DMS114 treated with DMSO at 0.1 percent for 48 hours (cell line): ENCODE results near the gene PDLIM5.
"Not testable (repeated sequence)": the region's sequence is repeated elsewhere in the genome, so short reads cannot be mapped to it uniquely, and the experiment has no call there.

Experiments used
- DNase-seq: peaks from one replicate; lab custom pipeline; 2025; ENCODE audit not compliant: unreplicated experiment; lab: John Stamatoyannopoulos, UW

The PDLIM5 gene

GRCh38 chr4:94639298-94639697, 187.6 kb downstream of the PDLIM5 start:
- no peak for DNase-seq

- no peak for DNase-seq
Measured at GRCh38 chr4:94640151-94640550, 188.4 kb downstream of the PDLIM5 start.

GRCh38 chr4:94641702-94642560, 190.2 kb downstream of the PDLIM5 start:
- no peak for DNase-seq

- DNase-seq = no peak
Measured at GRCh38 chr4:94642561-94642866, 190.8 kb downstream of the PDLIM5 start.

- no peak for DNase-seq
Measured at GRCh38 chr4:94648699-94649098, 197.0 kb downstream of the PDLIM5 start.

GRCh38 chr4:94649381-94650133, 197.8 kb downstream of the PDLIM5 start:
- DNase-seq = no peak

GRCh38 chr4:94650134-94650495, 198.4 kb downstream of the PDLIM5 start:
- DNase-seq = no peak

GRCh38 chr4:94650690-94651089, 198.9 kb downstream of the PDLIM5 start:
- no peak for DNase-seq

GRCh38 chr4:94653095-94653649, 201.4 kb downstream of the PDLIM5 start:
- DNase-seq = no peak

- no peak for DNase-seq
Measured at GRCh38 chr4:94653984-94654609, 202.4 kb downstream of the PDLIM5 start.

- no peak for DNase-seq
Measured at GRCh38 chr4:94654714-94655113, 203.0 kb downstream of the PDLIM5 start.

- no peak for DNase-seq
Measured at GRCh38 chr4:94660614-94661013, 208.9 kb downstream of the PDLIM5 start.

GRCh38 chr4:94665021-94665420, 213.3 kb downstream of the PDLIM5 start:
- DNase-seq = not testable (repeated sequence)

GRCh38 chr4:94665500-94666404, 214.0 kb downstream of the PDLIM5 start:
- no peak for DNase-seq

- DNase-seq = no peak
Measured at GRCh38 chr4:94668724-94669123, 217.0 kb downstream of the PDLIM5 start.

GRCh38 chr4:94669672-94670664, 218.2 kb downstream of the PDLIM5 start:
- no peak for DNase-seq

- DNase-seq = no peak
Measured at GRCh38 chr4:94671113-94671512, 219.4 kb downstream of the PDLIM5 start.

- no peak for DNase-seq
Measured at GRCh38 chr4:94673961-94674360, 222.2 kb downstream of the PDLIM5 start.

- DNase-seq = no peak
Measured at GRCh38 chr4:94676970-94677369, 225.2 kb downstream of the PDLIM5 start.
